ENCODE measurements around the gene RGS6.

The RGS6 gene

GRCh38 chr14:72000907-72001306 is 68.7 kb downstream of the RGS6 start:
- no peak for TF ChIP-seq CTCF (conservative IDR thresholded peaks at IDR 0.05)
- no peak for TF ChIP-seq ZFX (IDR thresholded peaks at IDR 0.05)
- no peak overlapping the region for H3K27ac ChIP-seq

- TF ChIP-seq CTCF (conservative IDR thresholded peaks at IDR 0.05) (no peak), ZFX (IDR thresholded peaks at IDR 0.05) (no peak)
- H3K27ac ChIP-seq = no peak overlapping the region
Observed at GRCh38 chr14:72002731-72003130, 70.5 kb downstream of the RGS6 start.

- H3K27ac ChIP-seq = no peak overlapping the region
- no peak for TF ChIP-seq CTCF (conservative IDR thresholded peaks at IDR 0.05)
- TF ChIP-seq ZFX (IDR thresholded peaks at IDR 0.05) = no peak
Observed at GRCh38 chr14:72008666-72009065, 76.4 kb downstream of the RGS6 start.

- TF ChIP-seq ZFX (IDR thresholded peaks at IDR 0.05) = no peak
- no peak for TF ChIP-seq CTCF (conservative IDR thresholded peaks at IDR 0.05)
- no peak overlapping the region for H3K27ac ChIP-seq
Observed at GRCh38 chr14:72010474-72010873, 78.2 kb downstream of the RGS6 start.

- H3K27ac ChIP-seq = no peak overlapping the region
- TF ChIP-seq ZFX (IDR thresholded peaks at IDR 0.05) (no peak), CTCF (conservative IDR thresholded peaks at IDR 0.05) (no peak)
Observed at GRCh38 chr14:72013721-72014345, 81.6 kb downstream of the RGS6 start.

GRCh38 chr14:72014486-72014885 is 82.3 kb downstream of the RGS6 start:
- no peak for TF ChIP-seq ZFX (IDR thresholded peaks at IDR 0.05)
- no peak for TF ChIP-seq CTCF (conservative IDR thresholded peaks at IDR 0.05)
- H3K27ac ChIP-seq = no peak overlapping the region

GRCh38 chr14:72017290-72017689 is 85.1 kb downstream of the RGS6 start:
- no peak overlapping the region for H3K27ac ChIP-seq

More at GRCh38 chr14:72017290-72017689, 85.1 kb downstream of the RGS6 start:
- TF ChIP-seq ZFX (IDR thresholded peaks at IDR 0.05) (no peak), CTCF (conservative IDR thresholded peaks at IDR 0.05) (no peak)
